Endothelial cell of umbilical vein (primary cell): ENCODE measurements around the gene SLC39A12. TPM values are rescaled to one million over a fixed set of nuclear protein-coding genes. Genes with fewer than 3 reads are reported as not detected.

Experiments used
- BruUV-seq: library from RNA; stranded (reverse); fragments of 400-500 nt; replicated peaks from 2 replicates; lab custom pipeline; 2021; lab: Mats Ljungman, UMichigan
- CTCF ChIA-PET: fragments of 300-600, 350-600 bp; sonication (Branson Sonifier 250); formaldehyde crosslinking; loops from one replicate; lab custom pipeline; 2021; ENCODE audit warnings: antibody characterized with exemption, inconsistent platforms; lab: Charles Lee
- POLR2A ChIA-PET: fragments of 300-600, 350-600 bp; sonication (Branson Sonifier 250); formaldehyde crosslinking; loops from one replicate; lab custom pipeline; 2021; ENCODE audit warnings: antibody characterized with exemption, inconsistent platforms; lab: Charles Lee
- DNase-seq: peaks from one replicate; pipeline ENCODE4 v3.0.0-alpha.2; 2011; ENCODE audit warnings: low read depth, low spot score
- FAIRE-seq: peaks from 2 replicates; lab custom pipeline; 2011; peaks lifted over from hg19 to GRCh38; lab: Jason Lieb, UNC
- H2AFZ ChIP-seq: 2 replicates; pipeline ENCODE4 v1.6.0; 2012; ENCODE audit warnings: low read depth, low read length, control low read depth, inconsistent platforms
- H3K27ac ChIP-seq: 2 replicates; pipeline ENCODE4 v1.5.1; 2011; ENCODE audit warnings: low read depth, mild to moderate bottlenecking, control low read depth, low read length, moderate library complexity; ENCODE audit not compliant: insufficient read depth
- H3K27me3 ChIP-seq, 2 experiments: 2 replicates each; pipeline versions ENCODE4 v1.6.0 to v1.6.1; 2011; ENCODE audit warnings: low read length in 2 of 2, mixed read lengths in 1 of 2; ENCODE audit not compliant: control insufficient read depth in 2 of 2, insufficient read depth in 2 of 2
- H3K36me3 ChIP-seq, 2 experiments: 2 replicates in 1 of 2; 3 replicates in 1 of 2; pipeline ENCODE4 v1.5.1; 2011; ENCODE audit warnings: low read length in 2 of 2, mild to moderate bottlenecking in 1 of 2, moderate library complexity in 1 of 2; ENCODE audit not compliant: control insufficient read depth in 2 of 2, insufficient read depth in 2 of 2; ENCODE audit errors: extremely low read depth in 1 of 2
- H3K4me1 ChIP-seq: 3 replicates; pipeline ENCODE4 v1.5.1; 2011; ENCODE audit warnings: mild to moderate bottlenecking, low read length; ENCODE audit not compliant: control insufficient read depth, insufficient read depth; ENCODE audit errors: extremely low read depth
- H3K4me2 ChIP-seq: 2 replicates; pipeline ENCODE4 v1.6.1; 2011; ENCODE audit warnings: low read length, control low read depth, mixed read lengths; ENCODE audit not compliant: insufficient read depth
- H3K4me3 ChIP-seq, 3 experiments: fragments of 200-600 bp in 1 of 3; sonication (generic), shearing (Covaris generic) in 1 of 3; replicated peaks in 1 of 3; 2 replicates each; pipeline ENCODE4 v1.5.1; 2011 to 2016; ENCODE audit warnings: control low read depth in 3 of 3, low read length in 3 of 3, mild to moderate bottlenecking in 2 of 3, inconsistent platforms in 1 of 3, low read depth in 1 of 3, moderate library complexity in 1 of 3; ENCODE audit not compliant: insufficient read depth in 1 of 3
- H3K79me2 ChIP-seq: 2 replicates; pipeline ENCODE4 v1.6.0; 2012; ENCODE audit warnings: low read length, inconsistent platforms; ENCODE audit not compliant: control insufficient read depth, insufficient read depth
- H3K9ac ChIP-seq: replicated peaks from 2 replicates; pipeline ENCODE3; 2011; ENCODE audit warnings: low read length, control low read depth; ENCODE audit not compliant: insufficient read depth; ENCODE audit errors: extremely low read depth
- H3K9me1 ChIP-seq: replicated peaks from 3 replicates; pipeline ENCODE4 v1.6.0; 2011; ENCODE audit warnings: mild to moderate bottlenecking, low read length; ENCODE audit not compliant: control insufficient read depth, insufficient read depth; ENCODE audit errors: extremely low read depth
- H3K9me3 ChIP-seq: replicated peaks from 2 replicates; pipeline ENCODE4 v1.5.1; 2012; ENCODE audit warnings: low read length, inconsistent platforms; ENCODE audit not compliant: control insufficient read depth, insufficient read depth
- H4K20me1 ChIP-seq: replicated peaks from 2 replicates; pipeline ENCODE3; 2011; ENCODE audit warnings: mild to moderate bottlenecking, low read length; ENCODE audit not compliant: control insufficient read depth, insufficient read depth; ENCODE audit errors: extremely low read depth
- CTCF ChIP-seq, 2 donors: IDR thresholded peaks; 1 replicate in 1 of 2; 2 replicates in 1 of 2; pipeline ENCODE4 v1.5.1; 2011; ENCODE audit warnings: low read length in 2 of 2, mild to moderate bottlenecking in 2 of 2, moderate library complexity in 2 of 2, control low read depth in 1 of 2, inconsistent platforms in 1 of 2, low read depth in 1 of 2; ENCODE audit not compliant: insufficient read depth in 1 of 2; ENCODE audit errors: extremely low read depth in 1 of 2
- EZH2 ChIP-seq: IDR thresholded peaks from 2 replicates; pipeline ENCODE4 v1.6.1; 2012; ENCODE audit warnings: borderline replicate concordance, low read depth, mild to moderate bottlenecking, moderate library complexity, low read length, inconsistent platforms; ENCODE audit not compliant: severe bottlenecking
- FOS ChIP-seq: IDR thresholded peaks from 2 replicates; pipeline ENCODE4 v1.6.1; 2011; ENCODE audit warnings: mild to moderate bottlenecking, low read length, moderate library complexity, borderline replicate concordance; ENCODE audit not compliant: insufficient read depth
- GATA2 ChIP-seq: IDR thresholded peaks from 2 replicates; pipeline ENCODE4 v1.7.0; 2011; ENCODE audit warnings: low read depth, mild to moderate bottlenecking, moderate library complexity, mixed read lengths, low read length; ENCODE audit not compliant: insufficient read length, insufficient read depth
- JUN ChIP-seq: IDR thresholded peaks from 2 replicates; pipeline ENCODE4 v1.6.1; 2011; ENCODE audit warnings: borderline replicate concordance, low read depth; ENCODE audit not compliant: insufficient read length, insufficient read depth
- MYC ChIP-seq: IDR thresholded peaks from one replicate; pipeline ENCODE4 v1.6.1; 2011; ENCODE audit warnings: mild to moderate bottlenecking, low read depth, low read length
- POLR2A ChIP-seq: IDR thresholded peaks from 2 replicates; pipeline ENCODE4 v1.6.1; 2012; ENCODE audit warnings: low read depth, mild to moderate bottlenecking, control low read depth, low read length
- POLR2AphosphoS5 ChIP-seq: IDR thresholded peaks from 2 replicates; pipeline ENCODE4 v1.6.1; 2012; ENCODE audit warnings: low read depth, mild to moderate bottlenecking, control low read depth, low read length, moderate library complexity; ENCODE audit not compliant: insufficient read depth
- dilution Hi-C: fragments of 300-500 bp; cut with MboI; formaldehyde crosslinking; loops from one replicate; pipeline ENCODE4 v1.15.0; 2019; ENCODE audit warnings: low sequenced_read_pairs; ENCODE audit not compliant: extremely low pct_ligation_motif_present
- intact Hi-C: fragments of 100-400 bp; cut with micrococcal nuclease; formaldehyde crosslinking; loops from one replicate; pipeline ENCODE4 v1.10.0; 2022
- polyA plus RNA-seq, 4 experiments: library from polyadenylated mRNA; depleted of rRNA in 3 of 4; stranded (reverse) in 3 of 4; unstranded in 1 of 4; fragments of >200 nt; gene quantifications; 2 replicates each; pipeline versions ENCODE4 v1.2.1 to v1.2.3, GENCODE V29; 2011 to 2012; ENCODE audit warnings: missing spikeins in 1 of 4
- total RNA-seq: library from RNA; stranded (reverse); gene quantifications from 2 replicates; pipeline ENCODE4 v1.2.3, GENCODE V29; 2021
- TF ChIP-seq, protein P1 (sequence below): IDR thresholded peaks from 2 replicates; pipeline ENCODE4 v1.6.1; 2011; ENCODE audit not compliant: insufficient read depth, insufficient read length

The SLC39A12 gene
- total and polyA plus RNA-seq, 2 donors (not counting 3 experiments of a cell fraction or from before 2014, with no cell fraction given) = not detected

DNA sequence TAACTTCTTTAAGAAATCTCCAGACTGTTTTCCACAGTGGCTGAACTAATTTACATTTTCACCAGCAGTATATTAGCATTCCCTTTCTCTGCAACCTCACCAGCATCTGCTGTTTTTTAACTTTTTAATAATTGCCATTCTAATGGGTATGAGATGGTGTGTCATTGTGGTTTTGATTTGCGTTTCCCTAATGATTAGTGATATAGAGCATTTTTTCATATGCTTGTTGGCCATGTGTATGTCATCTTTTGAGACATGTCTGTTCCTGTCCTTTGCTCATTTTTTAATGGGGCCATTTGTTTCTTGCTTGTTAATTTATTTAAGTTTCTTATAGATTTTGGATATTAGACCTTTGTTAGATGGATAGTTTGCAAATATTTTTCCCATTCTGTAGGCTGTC is 68.8 kb downstream of the SLC39A12 start:
- dilution Hi-C loops = no loop called here
- H3K4me3 ChIP-seq = no peak overlapping the region
- POLR2A ChIA-PET = no interaction called here
- H3K27me3 ChIP-seq = no peaks in the 10 kb centered on the region
- no peaks in the 10 kb centered on the region for H3K79me2 ChIP-seq
- CTCF ChIA-PET = no interaction called here
- no peak for TF ChIP-seq POLR2AphosphoS5
- TF ChIP-seq JUN = no peak
- TF ChIP-seq MYC = no peak
- TF ChIP-seq, protein P1, sequence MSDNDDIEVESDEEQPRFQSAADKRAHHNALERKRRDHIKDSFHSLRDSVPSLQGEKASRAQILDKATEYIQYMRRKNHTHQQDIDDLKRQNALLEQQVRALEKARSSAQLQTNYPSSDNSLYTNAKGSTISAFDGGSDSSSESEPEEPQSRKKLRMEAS = no peak
- no peak for TF ChIP-seq FOS
- TF ChIP-seq EZH2 = no peak
- no peak for TF ChIP-seq GATA2
- TF ChIP-seq POLR2A = no peak
- TF ChIP-seq CTCF (IDR thresholded peaks at IDR 0.05; ENCODE audit: extremely low read depth in 1 of 2, insufficient read depth in 1 of 2, low read depth in 1 of 2, low read length in 2 of 2) = no peak
- no peaks in the 10 kb centered on the region for H3K36me3 ChIP-seq
- no peak overlapping the region for H3K9ac ChIP-seq
- no TSS peak for BruUV-seq
- no peak overlapping the region for H3K4me2 ChIP-seq
- no peak overlapping the region for H3K27ac ChIP-seq
- H3K9me3 ChIP-seq = no peaks in the 10 kb centered on the region
- H3K4me1 ChIP-seq = no peaks in the 10 kb centered on the region
- FAIRE-seq = no peak
- intact Hi-C loops = no loop called here
- H2AFZ ChIP-seq = no peak overlapping the region
- H3K9me1 ChIP-seq = no peaks in the 10 kb centered on the region
- DNase-seq = no peak
- H4K20me1 ChIP-seq = no peaks in the 10 kb centered on the region
